Subcutaneous abdominal adipose tissue (tissue), 5 donors: Measurements from ENCODE around the gene TTBK1.

ENCODE experiments used
- H3K27ac ChIP-seq: one replicate; pipeline ENCODE4 v1.7.0; 2013; ENCODE audit warnings: low read depth, mild to moderate bottlenecking, inconsistent platforms, low read length, moderate library complexity
- H3K27me3 ChIP-seq, 5 donors: one replicate each; pipeline ENCODE4 v1.7.0; 2013; ENCODE audit warnings: low read length in 5 of 5, inconsistent platforms in 1 of 5; ENCODE audit not compliant: control insufficient read depth in 5 of 5, insufficient read depth in 4 of 5
- H3K36me3 ChIP-seq, 5 donors: one replicate each; pipeline ENCODE4 v1.7.0; 2013; ENCODE audit warnings: low read length in 5 of 5; ENCODE audit not compliant: control insufficient read depth in 5 of 5, insufficient read depth in 5 of 5
- H3K4me1 ChIP-seq, 5 donors: one replicate each; pipeline ENCODE4 v1.7.0; 2013; ENCODE audit warnings: low read length in 5 of 5, mild to moderate bottlenecking in 3 of 5, moderate library complexity in 1 of 5; ENCODE audit not compliant: control insufficient read depth in 5 of 5, insufficient read depth in 5 of 5
- H3K4me3 ChIP-seq, 5 donors: one replicate each; pipeline ENCODE4 v1.7.0; 2013; ENCODE audit warnings: low read length in 5 of 5, low read depth in 1 of 5
- H3K9ac ChIP-seq, 5 donors: one replicate each; pipeline ENCODE4 v1.7.0; 2013; ENCODE audit warnings: low read length in 5 of 5, mild to moderate bottlenecking in 4 of 5, moderate library complexity in 3 of 5
- H3K9me3 ChIP-seq, 5 donors: one replicate each; pipeline ENCODE4 v1.7.0; 2013; ENCODE audit warnings: low read length in 5 of 5; ENCODE audit not compliant: control insufficient read depth in 5 of 5
- donor health status: healthy.
- donor health status: healthy.
- donor health status: healthy.
- donor health status: healthy.
- donor health status: healthy.

Gene TTBK1

DNA sequence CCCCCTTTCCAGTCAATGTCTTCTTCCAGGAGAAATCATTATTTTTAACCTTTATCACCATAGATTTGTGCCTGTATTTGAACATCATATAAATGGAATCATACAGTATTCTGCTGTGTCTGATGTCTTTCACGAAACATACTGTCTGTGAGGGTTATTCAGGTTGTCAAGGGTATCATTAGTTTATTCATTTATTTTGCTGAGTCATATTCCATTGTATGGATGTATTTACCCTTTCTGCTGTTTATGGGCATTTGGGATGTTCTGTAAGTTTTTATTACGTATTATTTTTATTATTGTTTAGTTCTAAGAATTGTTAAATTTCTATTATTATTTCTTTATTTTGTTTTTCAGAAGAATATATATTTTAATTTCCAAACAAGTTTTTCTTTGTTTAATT, 36.0 kb upstream of the TTBK1 start:
- no peaks in the 10 kb centered on the region for H3K27me3 ChIP-seq
- H3K9ac ChIP-seq, result no peak overlapping the region

DNA sequence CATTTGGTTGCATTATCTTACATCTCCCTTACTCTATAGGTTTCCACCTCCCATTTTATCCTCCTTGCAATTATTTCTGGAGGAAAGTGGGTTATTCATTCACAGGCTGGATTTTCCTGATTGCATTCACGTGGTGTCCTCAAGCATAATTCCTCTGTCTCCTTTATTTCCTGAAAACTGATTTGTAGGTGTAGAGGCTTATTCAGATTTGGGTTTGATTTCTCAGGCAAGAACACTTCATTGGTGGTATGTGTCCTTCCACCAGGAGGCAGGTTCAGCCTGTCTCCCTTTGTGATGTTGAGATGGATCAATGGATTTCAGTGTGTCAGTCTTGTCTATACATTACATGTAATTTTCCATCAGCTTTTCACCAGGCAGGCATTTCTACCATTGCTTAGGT, 31.3 kb upstream of the TTBK1 start:
- H3K36me3 ChIP-seq, result peaks cover 3 to 39% (median 33%) of the 10 kb centered on the region in 5 donors
- H3K4me1 ChIP-seq, result no peaks in the 10 kb centered on the region
- H3K9me3 ChIP-seq, result no peaks in the 10 kb centered on the region
- H3K4me3 ChIP-seq, result no peak overlapping the region
- H3K27me3 ChIP-seq, result no peaks in the 10 kb centered on the region
- H3K9ac ChIP-seq, result no peak overlapping the region
- H3K27ac ChIP-seq, result no peak overlapping the region

More for the DNA sequence above, 36.0 kb upstream of the TTBK1 start:
- Histone ChIP-seq H3K4me3 (no peak overlapping the region), H3K36me3 (peaks cover 6 to 35% (median 26%) of the 10 kb centered on the region in 5 donors), H3K4me1 (no peaks in the 10 kb centered on the region), H3K27ac (no peak overlapping the region), H3K9me3 (no peaks in the 10 kb centered on the region)

DNA sequence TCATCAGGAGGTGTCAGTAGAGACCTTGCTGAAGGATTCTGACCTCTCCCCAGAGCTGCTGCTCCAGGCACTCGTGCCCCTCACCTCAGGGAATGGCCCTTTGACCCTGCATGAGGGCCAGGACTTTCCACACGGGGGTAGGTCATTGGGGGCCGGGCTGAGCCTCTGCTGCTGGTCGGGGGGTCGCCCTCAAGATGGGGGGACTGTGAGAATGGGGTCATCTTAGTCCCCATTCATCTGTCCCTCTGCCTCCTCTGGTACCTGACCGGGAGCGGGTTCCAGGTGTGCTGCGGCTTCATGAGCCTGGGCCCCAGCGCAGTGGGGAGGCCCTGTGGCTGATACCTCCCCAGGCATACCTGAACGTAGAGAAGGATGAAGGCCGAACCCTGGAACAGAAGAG, 29.9 kb upstream of the TTBK1 start:
- Histone ChIP-seq H3K36me3 (peaks cover 0 to 50% (median 38%) of the 10 kb centered on the region in 5 donors), H3K9ac (no peak overlapping the region), H3K4me3 (no peak overlapping the region), H3K9me3 (no peaks in the 10 kb centered on the region), H3K4me1 (no peaks in the 10 kb centered on the region), H3K27ac (no peak overlapping the region), H3K27me3 (no peaks in the 10 kb centered on the region)

DNA sequence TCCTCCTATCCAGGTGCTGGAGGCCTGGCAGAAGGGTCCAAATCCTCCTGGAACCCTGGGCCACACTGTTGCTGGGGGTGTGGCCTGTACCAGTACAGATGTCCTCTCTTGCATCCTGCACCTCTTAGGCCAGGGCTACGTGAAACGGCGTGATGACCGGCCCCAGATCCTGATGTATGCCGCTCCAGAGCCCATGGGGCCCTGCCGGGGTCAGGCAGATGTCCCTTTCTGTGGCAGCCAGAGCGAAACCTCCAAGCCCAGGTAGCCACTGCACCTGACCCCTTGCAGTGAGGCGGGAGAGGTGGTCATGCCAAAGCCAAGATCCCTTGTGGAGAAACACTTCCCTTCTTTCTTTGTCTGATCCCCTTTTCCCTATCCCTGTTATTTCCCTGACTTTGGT, 28.2 kb upstream of the TTBK1 start:
- no peaks in the 10 kb centered on the region for H3K4me1 ChIP-seq
- H3K27ac ChIP-seq, result no peak overlapping the region
- no peaks in the 10 kb centered on the region for H3K9me3 ChIP-seq
- peaks cover 0 to 59% (median 42%) of the 10 kb centered on the region in 5 donors for H3K36me3 ChIP-seq
- no peak overlapping the region for H3K9ac ChIP-seq
- no peaks in the 10 kb centered on the region for H3K27me3 ChIP-seq
- no peak overlapping the region for H3K4me3 ChIP-seq

DNA sequence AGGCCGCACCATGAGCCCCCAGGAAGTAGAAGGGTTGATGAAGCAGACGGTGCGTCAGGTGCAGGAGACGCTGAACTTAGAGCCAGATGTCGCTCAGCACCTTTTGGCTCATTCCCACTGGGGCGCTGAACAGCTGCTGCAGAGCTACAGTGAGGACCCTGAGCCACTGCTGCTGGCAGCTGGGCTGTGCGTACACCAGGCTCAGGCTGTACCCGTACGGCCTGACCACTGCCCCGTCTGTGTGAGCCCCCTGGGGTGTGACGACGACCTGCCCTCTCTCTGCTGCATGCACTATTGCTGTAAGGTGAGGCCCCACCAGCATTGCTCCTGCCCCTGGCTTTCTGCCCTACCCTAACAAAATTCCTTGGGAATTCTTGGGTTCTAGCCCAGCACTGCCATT, 27.1 kb upstream of the TTBK1 start:
- Histone ChIP-seq H3K27ac (no peak overlapping the region), H3K9ac (no peak overlapping the region), H3K4me1 (no peaks in the 10 kb centered on the region), H3K27me3 (no peaks in the 10 kb centered on the region), H3K9me3 (no peaks in the 10 kb centered on the region), H3K36me3 (peaks cover 0 to 70% (median 52%) of the 10 kb centered on the region in 5 donors), H3K4me3 (no peak overlapping the region)

DNA sequence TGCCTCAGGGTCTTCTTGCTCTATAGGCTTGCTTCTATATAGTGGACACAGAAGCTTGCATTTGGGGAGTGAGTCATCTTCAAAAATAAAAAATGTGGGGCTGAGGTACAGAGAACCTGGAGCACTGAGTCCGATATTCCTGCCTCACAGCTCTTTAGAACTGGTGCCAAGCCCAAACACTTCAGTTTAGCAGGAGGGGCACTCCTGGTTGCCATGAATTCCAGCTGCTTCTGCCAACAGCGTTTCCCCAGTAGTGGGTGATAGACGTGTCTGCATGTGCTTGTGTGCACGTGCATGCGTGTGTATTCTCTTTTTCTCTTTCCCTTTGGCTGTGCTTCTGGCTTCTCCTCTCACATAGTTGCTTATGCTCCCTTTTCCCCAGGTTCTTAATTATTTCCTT, 25.9 kb upstream of the TTBK1 start:
- Histone ChIP-seq H3K9ac (no peak overlapping the region), H3K9me3 (no peaks in the 10 kb centered on the region), H3K4me3 (no peak overlapping the region), H3K36me3 (peaks cover 0 to 80% (median 52%) of the 10 kb centered on the region in 5 donors), H3K4me1 (peaks cover 0 to 2% (median 0%) of the 10 kb centered on the region in 5 donors), H3K27me3 (no peaks in the 10 kb centered on the region), H3K27ac (no peak overlapping the region)

DNA sequence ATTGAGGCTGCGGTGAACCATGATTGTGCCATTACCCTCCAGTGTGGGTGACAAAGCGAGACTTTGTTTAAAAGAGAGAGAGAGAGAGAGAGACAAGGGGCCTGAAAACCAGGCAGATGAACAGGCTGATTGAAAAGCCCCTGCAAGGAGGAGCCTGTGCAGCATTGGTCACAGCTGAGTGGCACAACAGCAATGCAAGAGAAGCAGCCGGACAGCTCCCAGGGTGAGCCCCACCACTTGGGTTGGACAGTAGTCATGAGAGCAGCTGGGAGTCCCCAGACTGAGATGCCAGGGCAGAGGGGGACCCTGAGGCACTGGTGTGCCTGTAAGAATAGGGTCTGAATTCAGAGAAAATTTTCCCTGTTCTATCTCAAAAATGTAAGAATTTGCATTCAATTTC, 24.2 kb upstream of the TTBK1 start:
- peaks cover 0 to 81% (median 58%) of the 10 kb centered on the region in 5 donors for H3K36me3 ChIP-seq

DNA sequence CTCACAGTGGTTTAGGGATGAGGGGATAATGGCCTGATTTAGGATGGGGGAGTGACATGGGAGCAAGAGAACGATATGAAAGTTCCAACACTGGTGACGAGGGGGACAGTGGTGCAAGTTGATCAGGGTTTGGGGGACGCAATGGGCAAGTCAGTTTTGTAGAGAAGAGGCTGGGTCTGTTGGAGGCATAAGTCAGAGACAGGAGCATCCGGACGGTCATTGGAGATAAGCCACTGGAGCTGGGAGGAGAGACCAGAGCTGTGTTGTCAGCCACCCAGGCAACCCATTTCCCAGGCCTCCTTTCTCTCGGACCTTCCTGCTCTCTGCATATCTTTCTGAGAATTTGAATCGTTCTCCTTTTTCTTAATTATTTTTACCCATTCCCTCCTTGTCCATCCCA, 23.5 kb upstream of the TTBK1 start:
- Histone ChIP-seq H3K27me3 (no peaks in the 10 kb centered on the region), H3K27ac (no peak overlapping the region), H3K4me1 (peaks cover 0 to 9% (median 0%) of the 10 kb centered on the region in 5 donors), H3K4me3 (no peak overlapping the region), H3K9me3 (no peaks in the 10 kb centered on the region), H3K36me3 (peaks cover 0 to 82% (median 61%) of the 10 kb centered on the region in 5 donors), H3K9ac (no peak overlapping the region)

More for the DNA sequence above, 24.2 kb upstream of the TTBK1 start:
- H3K27ac ChIP-seq, result no peak overlapping the region
- H3K9me3 ChIP-seq, result no peaks in the 10 kb centered on the region
- H3K9ac ChIP-seq, result no peak overlapping the region
- no peak overlapping the region for H3K4me3 ChIP-seq
- no peaks in the 10 kb centered on the region for H3K27me3 ChIP-seq
- peaks cover 0 to 4% (median 0%) of the 10 kb centered on the region in 5 donors for H3K4me1 ChIP-seq

DNA sequence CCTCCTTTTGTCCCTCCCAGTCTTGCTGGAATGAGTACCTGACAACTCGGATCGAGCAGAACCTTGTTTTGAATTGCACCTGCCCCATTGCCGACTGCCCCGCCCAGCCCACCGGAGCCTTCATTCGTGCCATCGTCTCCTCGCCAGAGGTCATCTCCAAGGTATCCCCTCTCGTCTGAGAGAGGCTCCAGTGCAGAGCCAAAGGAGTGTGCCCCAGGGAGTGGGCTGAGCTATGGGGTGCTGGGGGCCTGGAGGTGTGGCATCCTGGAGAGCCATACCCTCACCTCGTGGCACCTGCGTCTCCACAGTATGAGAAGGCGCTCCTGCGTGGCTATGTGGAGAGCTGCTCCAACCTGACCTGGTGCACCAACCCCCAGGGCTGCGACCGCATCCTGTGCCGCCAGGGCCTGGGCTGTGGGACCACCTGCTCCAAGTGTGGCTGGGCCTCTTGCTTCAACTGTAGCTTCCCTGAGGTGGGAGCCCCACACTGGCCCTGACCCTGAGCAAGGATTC, 22.8 kb upstream of the TTBK1 start:
- no peak overlapping the region for H3K27ac ChIP-seq
- peaks cover 0 to 76% (median 54%) of the 10 kb centered on the region in 5 donors for H3K36me3 ChIP-seq
- no peak overlapping the region for H3K4me3 ChIP-seq
- H3K9ac ChIP-seq, result no peak overlapping the region
- peaks cover 0 to 9% (median 0%) of the 10 kb centered on the region in 5 donors for H3K4me1 ChIP-seq
- H3K9me3 ChIP-seq, result no peaks in the 10 kb centered on the region
- H3K27me3 ChIP-seq, result no peaks in the 10 kb centered on the region

DNA sequence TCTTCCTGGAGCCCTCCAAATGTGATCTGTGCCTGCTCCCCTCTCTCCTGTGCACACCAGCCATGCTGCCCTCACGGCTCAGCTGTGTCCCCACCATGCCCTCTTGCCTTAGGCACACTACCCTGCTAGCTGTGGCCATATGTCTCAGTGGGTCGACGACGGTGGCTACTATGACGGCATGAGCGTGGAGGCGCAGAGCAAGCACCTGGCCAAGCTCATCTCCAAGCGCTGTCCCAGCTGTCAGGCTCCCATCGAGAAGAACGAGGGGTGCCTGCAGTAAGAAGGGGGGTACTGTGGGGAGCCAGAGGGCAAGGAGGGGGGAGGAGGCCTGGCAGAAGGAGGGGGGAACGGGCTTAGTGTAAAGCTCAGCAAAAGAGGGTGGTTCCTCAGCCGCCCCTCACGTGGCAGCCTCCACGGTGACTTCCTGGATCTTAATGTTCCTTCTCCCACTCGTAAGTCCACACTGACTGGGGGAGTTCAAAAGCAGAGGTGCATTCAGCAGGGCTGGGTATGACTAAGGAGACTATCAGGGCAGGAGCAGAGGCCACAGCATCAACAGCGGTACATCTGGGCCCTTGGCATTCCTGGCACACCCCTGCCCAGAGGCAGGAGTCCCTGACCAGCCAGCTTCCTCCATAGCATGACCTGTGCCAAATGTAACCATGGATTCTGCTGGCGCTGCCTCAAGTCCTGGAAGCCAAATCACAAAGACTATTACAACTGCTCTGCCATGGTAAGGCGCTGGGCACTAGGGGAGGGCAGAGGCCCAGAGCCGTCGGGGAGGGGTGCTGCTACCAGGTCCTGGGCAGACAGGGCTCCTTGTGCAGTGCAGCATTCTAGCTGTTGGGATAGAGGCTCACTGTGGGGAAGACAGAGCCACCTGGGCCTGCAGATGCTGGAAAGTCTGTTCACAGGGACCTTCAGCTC, 22.0 kb upstream of the TTBK1 start:
- no peak overlapping the region for H3K4me3 ChIP-seq
- peaks cover 0 to 76% (median 46%) of the 10 kb centered on the region in 5 donors for H3K36me3 ChIP-seq
- peaks cover 0 to 9% (median 0%) of the 10 kb centered on the region in 5 donors for H3K4me1 ChIP-seq
- no peaks in the 10 kb centered on the region for H3K9me3 ChIP-seq
- no peaks in the 10 kb centered on the region for H3K27me3 ChIP-seq
- H3K27ac ChIP-seq, result no peak overlapping the region
- H3K9ac ChIP-seq, result peak overlapping the region in 1 of 5 donors; percentile 4
